HG03565 (cell line): ENCODE data around the gene DST.
A peak's percentile ranks its signal among the peaks of the same experiment; 100 is the strongest.
"Not testable (repeated sequence)": the region's sequence is repeated elsewhere in the genome, so short reads cannot be mapped to it uniquely, and the experiment has no call there.

Experiments used
- ATAC-seq: cut with Tn5 transposase; IDR thresholded peaks from one replicate; pipeline ENCODE4 v1.9.1; 2021; ENCODE audit warnings: mild to moderate bottlenecking, moderate library complexity; ENCODE audit not compliant: unreplicated experiment

The DST gene

GRCh38 chr6:56573624-56574023 lies 69.1 kb downstream of the DST start:
- ATAC-seq = no peak

DNA sequence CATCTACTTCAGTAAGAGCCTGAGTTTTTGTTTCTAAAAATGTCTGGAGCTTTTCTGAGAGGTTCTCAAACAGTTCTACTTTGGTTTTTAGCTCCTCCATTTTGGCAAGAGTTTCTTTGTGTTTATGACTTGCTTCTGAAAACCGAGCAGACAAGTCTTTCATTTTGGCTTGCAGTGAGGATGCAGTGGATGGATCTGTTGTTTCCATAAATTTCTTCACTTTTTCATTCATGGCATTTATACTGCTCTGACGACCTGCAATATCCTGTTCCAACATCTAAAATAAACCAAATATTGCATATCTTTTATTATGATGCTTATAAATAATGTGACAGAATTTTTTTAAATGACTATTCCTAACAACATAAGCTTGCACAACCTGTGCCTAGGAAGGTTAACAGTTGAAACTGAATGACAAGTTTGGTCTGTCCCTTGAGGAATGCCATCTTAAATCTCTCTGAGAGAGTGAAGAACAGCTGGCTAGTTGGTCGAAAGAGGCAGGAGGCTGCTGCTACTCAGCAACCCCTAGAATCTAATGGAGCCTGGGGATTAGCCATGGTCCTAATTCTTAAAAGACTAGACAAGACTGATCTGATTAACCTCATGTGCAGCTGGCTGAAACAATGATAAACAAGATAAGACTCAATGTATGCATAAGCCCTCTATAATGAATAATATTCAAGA lies 69.8 kb downstream of the DST start:
- ATAC-seq = no peak

DNA sequence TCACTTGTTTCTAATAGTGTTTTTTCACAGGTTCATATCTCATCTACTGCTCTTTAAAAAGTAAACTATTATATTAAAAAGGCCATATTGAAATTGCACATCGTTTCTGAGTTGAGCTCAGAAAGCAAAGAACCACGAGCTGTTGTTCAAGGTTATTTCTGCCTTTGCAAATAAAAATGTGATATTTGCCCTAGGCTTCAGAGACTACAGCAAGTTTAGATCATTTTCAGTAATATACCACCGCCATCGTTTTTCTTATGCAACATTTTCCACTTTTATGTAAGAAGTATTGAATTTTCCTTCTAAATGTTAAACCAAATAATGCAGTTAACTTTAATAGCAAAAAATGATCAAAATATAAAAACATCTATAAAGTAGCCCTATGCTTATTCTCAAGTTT lies 71.1 kb downstream of the DST start:
- no peak for ATAC-seq

DNA sequence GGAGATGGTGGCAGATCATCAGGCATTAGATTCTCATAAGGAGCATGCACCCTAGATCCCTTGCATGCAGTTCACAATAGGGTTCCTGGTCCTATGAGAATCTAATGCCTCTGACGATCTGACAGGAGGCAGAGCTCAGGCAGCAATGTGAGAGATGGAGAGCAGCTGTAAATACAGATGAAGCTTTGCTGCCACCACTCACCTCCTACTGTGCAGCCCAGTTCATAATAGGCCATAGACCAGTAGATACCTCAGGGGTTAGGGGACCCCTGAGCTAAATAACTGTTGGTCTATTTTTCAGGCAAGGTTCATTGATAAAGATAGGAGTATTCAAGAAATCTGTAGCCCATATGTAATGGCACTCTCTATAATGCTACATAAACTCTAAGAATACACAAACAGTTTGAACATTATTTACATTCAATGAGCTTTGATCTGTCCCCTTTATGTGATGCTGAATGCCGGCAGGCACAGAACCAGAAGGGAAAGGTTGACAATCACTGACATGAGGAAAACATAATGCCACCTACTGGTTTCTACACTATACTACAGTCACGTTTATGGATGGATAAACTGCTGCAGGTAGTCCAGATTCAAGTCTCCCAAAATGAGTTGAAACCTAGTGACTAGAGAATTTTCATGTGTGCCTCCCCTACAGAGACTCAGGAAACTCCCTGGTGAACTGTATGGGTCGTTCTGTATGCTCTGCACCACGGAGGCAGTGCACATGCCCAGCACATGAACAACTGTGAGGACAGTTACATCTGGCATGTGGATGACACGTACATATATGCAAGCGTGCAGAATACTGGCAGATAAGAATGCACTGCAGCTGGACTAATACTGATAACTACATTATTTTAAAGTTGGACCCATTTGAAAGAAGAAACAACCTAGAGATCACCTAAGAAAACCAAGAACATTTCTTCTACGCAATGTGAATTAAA lies 72.0 kb downstream of the DST start:
- peak; percentile 92 for ATAC-seq

GRCh38 chr6:56567501-56567900 lies 75.2 kb downstream of the DST start:
- ATAC-seq = no peak

- not testable (repeated sequence) for ATAC-seq
Measured at GRCh38 chr6:56562730-56563129, 80.0 kb downstream of the DST start.

DNA sequence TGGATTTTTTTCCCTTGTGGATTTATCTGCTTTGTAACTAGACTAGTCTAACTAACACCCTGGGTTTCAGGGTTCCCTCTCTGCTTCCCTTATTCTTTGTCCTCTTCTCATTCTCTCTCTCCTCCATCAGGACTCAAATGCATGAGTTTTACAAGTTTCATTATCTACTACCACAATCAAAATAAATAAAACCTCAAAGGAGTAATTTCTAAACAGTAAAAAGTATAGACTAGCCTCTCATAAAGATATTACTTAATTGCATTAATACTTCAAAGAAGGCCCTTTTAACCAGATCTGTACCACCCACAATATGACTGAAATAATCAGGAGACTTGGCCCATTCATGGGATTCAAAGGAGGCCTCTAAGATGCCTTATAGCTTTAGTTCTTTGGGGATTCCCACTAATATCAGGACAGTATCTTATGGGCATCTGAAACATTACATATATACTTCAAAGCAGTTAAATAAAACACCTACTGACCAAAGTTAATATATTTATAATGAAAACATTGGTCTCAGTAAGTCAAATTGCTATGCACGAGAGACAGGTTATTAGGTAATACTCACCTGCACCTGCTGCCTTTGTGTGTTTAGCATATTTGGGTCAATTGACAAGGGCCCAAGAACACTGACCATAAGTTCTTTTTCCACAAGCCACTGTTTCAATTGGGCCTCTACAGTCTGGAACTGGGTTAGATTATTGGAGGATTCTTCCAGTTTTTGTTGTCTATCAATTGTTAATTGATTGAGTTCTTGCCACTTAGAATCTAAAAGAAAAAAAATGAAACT lies 85.7 kb downstream of the DST start:
- no peak for ATAC-seq

DNA sequence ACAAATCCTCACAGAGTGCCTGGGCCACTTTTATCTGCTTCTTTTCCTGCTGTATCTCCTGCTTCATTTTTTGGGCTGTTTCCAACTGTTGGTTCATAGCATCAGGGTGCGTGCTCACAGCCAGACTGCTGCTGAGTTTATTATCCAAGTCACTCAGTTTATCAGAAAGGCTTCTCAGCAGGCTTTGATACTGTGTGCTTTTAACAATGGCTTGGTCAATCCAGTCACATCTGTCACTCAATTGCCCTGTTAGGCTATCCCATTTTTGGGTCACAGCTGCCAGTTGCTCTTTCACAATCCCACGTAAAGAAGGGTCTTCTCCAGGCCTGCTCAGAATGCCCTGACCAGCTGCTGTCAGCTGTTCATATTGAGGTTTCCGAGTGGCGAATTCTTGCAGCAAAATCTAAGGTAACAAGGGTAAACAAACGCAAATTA lies 87.2 kb downstream of the DST start:
- no peak for ATAC-seq

DNA sequence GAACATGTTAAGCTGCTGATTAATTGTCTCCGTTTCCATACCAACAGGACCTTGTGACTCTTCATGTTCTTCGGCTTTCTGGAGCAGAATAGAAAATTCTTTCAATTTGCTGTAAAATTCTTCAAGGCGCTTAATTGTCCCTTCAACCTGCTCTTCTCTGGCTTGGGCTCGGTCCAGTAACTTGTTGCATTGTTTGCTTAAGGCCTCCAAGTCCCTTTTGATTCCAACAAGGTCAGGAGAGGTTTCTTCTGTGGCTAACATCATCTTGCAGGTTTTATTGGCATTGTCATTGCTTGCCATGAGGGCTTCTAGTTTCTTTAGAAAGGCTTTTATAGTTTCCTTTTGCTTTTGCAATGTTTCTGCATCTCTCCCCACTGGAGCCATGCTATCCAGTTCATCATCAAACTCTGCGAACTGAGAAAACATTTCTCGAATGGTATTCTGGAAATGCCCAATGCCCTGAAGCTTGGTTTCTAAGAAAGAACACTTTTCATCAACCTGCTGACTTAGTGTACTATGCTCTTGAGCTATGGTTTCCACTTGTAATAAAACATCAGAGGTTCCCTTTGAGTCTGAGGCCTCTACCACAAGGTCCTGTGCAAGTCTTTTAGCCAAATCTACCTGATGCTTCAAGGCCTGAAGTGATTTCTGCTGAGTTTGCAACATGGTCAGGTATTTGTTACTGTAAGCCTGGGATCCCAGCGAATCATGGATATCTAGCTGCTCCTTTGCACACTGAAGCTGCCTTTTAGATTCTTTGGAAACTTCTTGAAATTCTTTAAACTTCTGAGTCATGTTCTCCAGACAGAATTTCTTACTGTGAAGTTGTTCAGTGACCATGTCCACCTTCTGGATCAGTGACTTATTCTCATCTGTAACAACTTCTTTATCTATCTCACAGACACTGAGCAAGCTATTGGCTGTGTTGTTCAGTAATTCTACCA lies 90.2 kb downstream of the DST start:
- ATAC-seq = no peak

- no peak for ATAC-seq
Measured at GRCh38 chr6:56551409-56552120, 91.1 kb downstream of the DST start.

GRCh38 chr6:56550301-56550700 lies 92.4 kb downstream of the DST start:
- no peak for ATAC-seq

- ATAC-seq = no peak
Measured at GRCh38 chr6:56549014-56549413, 93.7 kb downstream of the DST start.

GRCh38 chr6:56547687-56548086 lies 95.0 kb downstream of the DST start:
- ATAC-seq = no peak

DNA sequence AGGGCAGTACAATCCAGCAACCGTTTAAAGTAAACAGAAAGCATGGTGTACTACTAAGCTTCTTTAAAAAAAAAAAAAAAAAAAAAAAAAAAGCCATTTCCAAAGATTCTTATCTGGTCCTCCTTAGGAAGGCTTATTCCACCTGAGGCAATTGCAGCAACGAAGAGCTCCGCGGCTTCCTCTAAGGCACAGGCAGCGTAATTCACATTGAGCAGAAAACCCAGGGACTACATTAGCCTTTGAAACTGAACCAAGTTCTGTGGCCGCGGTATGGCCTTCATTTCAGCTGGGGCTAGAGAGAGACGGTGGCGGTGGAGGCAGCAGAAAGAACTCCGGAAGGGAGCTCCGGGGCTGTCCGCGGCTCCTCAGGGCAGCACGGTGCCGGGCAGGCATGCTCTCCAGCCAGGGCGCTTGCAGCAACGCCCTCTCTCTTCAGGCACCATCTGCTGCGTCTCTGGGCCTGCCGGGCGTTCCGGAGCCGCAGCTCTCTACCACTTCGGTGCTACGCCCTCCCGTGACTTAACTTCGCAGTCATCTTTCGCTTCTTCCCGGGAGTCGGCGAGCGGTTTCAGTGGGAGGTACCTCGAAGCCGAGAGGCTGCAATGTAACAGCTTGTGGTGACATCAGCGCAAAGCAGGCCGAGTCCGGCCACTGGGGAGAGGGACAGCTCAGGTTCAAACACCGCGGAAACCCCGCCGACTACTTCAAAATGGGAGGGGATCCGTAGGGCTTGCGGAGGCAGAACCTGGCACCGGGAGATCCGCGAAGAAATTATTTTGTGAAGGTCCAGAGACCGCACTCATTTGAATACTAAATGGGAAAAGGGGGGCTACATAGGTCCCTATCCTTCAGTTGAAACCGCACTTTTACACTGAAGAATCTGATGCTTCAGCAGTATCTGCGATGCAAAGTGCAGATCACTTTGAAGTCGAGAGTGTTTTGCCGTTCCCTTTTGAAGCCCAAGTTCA lies 100.0 kb downstream of the DST start:
- ATAC-seq = peak; percentile 96

GRCh38 chr6:56541741-56542360 lies 100.8 kb downstream of the DST start:
- no peak for ATAC-seq

DNA sequence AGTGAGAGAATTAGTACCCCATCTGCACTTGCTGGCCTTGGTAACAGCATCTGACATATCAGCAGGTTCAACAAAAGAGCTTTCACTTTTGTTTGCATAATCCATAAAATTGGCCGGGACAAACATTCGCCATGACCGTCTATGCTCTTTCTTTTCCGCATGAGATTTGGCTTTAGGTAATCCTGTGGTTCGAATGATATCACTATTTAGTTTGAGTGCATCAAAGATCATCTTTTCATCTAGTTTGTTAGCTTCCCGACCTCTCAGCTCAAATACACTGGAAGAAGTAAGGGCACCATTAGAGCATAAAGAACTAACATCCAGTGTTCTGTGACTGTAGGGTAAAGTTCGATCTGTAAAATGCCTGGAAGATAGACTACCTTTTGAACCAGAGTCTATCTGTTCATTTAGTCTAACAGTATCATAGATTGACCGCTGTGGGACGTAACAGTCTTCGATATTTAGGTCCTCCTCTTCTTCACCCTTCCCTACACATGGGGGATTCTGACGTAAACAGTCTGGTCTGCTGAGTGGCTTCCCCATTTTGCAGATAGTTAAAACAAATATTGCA lies 101.6 kb downstream of the DST start:
- ATAC-seq = no peak

GRCh38 chr6:56540232-56541029 lies 102.3 kb downstream of the DST start:
- ATAC-seq = no peak
